ENCODE measurements around the gene TET3.

TET3 gene

GRCh38 chr2:73952499-73953446 is 31.9 kb upstream of the TET3 start:
- no peak overlapping the region for H3K4me3 ChIP-seq (ENCODE audit: low read length)
- DNase-seq (ENCODE audit: low read depth) = peak; percentile 26
- TF ChIP-seq, protein P1, sequence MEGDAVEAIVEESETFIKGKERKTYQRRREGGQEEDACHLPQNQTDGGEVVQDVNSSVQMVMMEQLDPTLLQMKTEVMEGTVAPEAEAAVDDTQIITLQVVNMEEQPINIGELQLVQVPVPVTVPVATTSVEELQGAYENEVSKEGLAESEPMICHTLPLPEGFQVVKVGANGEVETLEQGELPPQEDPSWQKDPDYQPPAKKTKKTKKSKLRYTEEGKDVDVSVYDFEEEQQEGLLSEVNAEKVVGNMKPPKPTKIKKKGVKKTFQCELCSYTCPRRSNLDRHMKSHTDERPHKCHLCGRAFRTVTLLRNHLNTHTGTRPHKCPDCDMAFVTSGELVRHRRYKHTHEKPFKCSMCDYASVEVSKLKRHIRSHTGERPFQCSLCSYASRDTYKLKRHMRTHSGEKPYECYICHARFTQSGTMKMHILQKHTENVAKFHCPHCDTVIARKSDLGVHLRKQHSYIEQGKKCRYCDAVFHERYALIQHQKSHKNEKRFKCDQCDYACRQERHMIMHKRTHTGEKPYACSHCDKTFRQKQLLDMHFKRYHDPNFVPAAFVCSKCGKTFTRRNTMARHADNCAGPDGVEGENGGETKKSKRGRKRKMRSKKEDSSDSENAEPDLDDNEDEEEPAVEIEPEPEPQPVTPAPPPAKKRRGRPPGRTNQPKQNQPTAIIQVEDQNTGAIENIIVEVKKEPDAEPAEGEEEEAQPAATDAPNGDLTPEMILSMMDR (conservative IDR thresholded peaks at IDR 0.05; ENCODE audit: low read length) = no peak

DNA sequence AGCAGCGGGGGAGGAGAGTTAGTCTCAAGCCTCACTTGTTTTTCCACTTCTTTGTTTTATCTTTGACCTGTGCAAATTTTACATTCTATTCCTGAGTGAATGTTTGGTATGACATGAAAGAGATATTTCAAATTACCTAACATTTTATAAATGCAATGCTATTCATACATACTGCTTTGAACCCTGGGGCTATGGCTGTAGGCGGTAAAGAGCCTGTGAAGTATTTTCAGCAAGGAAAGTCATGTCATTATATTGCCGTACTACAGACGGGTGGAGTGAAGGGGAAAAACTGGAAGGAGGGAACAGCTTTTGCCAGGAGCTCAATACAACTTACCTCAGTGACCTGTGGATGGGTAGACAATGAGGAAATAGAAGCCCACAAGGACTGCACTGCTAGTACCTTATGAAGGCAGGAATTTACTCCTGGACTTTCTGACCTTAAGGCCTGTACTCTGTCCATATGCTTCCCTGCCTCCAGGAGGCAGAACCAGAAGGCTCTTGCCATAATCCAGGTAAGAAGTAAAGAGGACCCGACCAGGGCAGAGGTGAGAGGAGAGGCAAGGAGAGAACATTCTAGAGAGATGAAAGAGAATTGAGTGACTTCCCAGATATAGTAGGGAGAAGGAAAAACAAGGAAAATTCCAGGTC is 28.4 kb upstream of the TET3 start:
- no peak overlapping the region for H3K4me3 ChIP-seq (ENCODE audit: low read length)
- DNase-seq (ENCODE audit: low read depth) = no peak
- TF ChIP-seq, protein P1 (conservative IDR thresholded peaks at IDR 0.05; ENCODE audit: low read length) = no peak

- H3K4me3 ChIP-seq (ENCODE audit: low read length) = no peak overlapping the region
- no peak for DNase-seq (ENCODE audit: low read depth)
- TF ChIP-seq, protein P1 (conservative IDR thresholded peaks at IDR 0.05; ENCODE audit: low read length) = no peak
Observed at GRCh38 chr2:73961274-73961673, 23.4 kb upstream of the TET3 start.

DNA sequence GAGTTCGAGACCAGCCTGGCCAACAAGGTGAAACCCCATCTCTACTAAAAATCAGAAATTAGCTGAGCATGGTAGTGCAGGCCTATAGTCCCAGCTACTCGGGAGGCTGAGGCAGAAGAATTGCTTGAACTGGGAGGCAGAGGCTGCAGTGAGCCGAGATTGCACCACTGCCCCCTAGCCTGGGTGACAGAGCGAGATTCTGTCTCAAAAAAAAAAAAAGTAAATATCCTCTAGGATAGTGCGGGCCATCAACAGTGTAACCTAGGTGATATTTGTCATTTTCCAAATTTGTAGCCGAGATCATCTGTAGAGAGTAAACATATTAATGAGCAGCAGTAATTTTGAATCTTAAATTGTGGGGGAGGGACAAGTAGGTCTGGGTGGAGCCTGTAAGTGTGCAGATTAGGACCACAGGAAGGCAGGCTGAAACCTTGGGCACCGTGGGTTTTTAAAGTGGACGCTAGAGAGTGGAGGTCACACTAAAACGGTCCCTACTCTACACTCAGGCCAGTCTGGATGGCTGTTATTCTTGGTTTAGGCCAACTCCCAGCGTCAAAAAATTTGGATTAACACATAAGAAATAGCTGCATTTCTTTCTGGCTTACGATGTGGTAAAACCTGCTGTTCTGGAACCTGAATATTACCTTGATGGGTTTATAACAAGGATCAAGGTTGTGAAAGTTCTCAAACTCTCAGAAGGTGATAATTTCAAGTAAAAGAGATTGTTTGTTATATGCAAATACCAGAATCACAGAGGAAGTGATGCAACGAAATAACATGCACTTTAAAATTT is 22.7 kb upstream of the TET3 start:
- no peak overlapping the region for H3K4me3 ChIP-seq (ENCODE audit: low read length)
- TF ChIP-seq, protein P1 (conservative IDR thresholded peaks at IDR 0.05; ENCODE audit: low read length) = no peak
- DNase-seq (ENCODE audit: low read depth) = no peak

DNA sequence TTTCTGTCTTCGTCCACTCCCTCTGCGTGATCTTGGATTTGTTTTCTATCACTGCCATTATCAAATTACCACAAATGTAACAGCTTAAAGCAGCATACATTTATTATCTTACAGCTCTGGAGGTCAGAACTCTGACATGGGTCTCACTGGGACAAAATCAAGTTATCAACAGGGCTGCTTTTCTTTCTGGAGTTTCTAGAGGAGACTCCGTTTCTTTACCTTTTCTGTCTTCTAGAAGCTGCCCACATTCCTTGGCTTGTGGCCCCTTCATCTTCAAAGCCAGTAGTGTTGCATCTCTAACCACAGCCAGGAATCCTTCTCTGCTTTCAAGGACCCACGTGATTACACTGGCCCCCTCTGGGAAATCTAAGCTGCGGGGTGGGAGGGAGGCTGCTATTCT is 21.9 kb upstream of the TET3 start:
- DNase-seq (ENCODE audit: low read depth) = no peak
- TF ChIP-seq, protein P1 (conservative IDR thresholded peaks at IDR 0.05; ENCODE audit: low read length) = no peak
- H3K4me3 ChIP-seq (ENCODE audit: low read length) = no peak overlapping the region

DNA sequence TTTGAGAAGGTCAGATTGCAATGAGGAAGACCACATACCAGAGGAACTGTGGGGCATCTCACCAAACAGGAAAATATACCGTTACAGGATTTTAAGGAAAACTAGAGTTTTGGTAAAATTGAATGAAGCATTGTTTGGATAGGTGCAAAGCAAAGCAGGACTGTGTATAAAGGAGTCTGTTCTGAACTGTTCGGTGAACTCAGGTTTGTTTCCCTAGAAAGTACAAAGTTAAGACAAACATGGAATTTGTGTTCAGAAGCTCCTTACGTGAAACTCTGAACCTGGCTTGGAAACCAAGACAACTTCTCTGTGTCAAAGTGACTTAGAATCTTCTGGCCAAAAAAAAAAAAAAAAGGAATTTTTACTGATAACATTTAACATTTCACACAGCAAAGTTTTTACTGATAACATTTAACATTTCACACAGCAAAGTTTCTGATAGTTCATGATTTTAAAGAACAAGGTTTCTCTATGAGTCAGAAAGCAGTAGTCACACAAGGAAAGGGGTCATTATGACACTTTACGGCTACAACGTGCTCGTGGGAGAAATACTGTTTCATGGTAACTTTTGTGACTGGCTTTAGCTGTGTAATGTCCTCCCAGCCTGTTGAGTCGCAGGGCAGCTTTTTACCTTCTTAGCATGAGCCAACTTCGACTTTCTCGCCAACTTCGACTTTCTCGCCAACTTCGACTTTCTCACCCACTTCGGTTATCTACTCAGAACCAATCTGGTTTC is 21.2 kb upstream of the TET3 start:
- H3K4me3 ChIP-seq (ENCODE audit: low read length) = no peak overlapping the region
- no peak for DNase-seq (ENCODE audit: low read depth)
- TF ChIP-seq, protein P1 (conservative IDR thresholded peaks at IDR 0.05; ENCODE audit: low read length) = no peak

Measured in AG10803 (cell line).